Measurements from ENCODE around the gene ME3.

Gene ME3

GRCh38 chr11:86449993-86450629 lies 222.3 kb downstream of the ME3 start:
- TF ChIP-seq, protein P1, sequence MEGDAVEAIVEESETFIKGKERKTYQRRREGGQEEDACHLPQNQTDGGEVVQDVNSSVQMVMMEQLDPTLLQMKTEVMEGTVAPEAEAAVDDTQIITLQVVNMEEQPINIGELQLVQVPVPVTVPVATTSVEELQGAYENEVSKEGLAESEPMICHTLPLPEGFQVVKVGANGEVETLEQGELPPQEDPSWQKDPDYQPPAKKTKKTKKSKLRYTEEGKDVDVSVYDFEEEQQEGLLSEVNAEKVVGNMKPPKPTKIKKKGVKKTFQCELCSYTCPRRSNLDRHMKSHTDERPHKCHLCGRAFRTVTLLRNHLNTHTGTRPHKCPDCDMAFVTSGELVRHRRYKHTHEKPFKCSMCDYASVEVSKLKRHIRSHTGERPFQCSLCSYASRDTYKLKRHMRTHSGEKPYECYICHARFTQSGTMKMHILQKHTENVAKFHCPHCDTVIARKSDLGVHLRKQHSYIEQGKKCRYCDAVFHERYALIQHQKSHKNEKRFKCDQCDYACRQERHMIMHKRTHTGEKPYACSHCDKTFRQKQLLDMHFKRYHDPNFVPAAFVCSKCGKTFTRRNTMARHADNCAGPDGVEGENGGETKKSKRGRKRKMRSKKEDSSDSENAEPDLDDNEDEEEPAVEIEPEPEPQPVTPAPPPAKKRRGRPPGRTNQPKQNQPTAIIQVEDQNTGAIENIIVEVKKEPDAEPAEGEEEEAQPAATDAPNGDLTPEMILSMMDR (IDR thresholded peaks at IDR 0.05), result no peak

DNA sequence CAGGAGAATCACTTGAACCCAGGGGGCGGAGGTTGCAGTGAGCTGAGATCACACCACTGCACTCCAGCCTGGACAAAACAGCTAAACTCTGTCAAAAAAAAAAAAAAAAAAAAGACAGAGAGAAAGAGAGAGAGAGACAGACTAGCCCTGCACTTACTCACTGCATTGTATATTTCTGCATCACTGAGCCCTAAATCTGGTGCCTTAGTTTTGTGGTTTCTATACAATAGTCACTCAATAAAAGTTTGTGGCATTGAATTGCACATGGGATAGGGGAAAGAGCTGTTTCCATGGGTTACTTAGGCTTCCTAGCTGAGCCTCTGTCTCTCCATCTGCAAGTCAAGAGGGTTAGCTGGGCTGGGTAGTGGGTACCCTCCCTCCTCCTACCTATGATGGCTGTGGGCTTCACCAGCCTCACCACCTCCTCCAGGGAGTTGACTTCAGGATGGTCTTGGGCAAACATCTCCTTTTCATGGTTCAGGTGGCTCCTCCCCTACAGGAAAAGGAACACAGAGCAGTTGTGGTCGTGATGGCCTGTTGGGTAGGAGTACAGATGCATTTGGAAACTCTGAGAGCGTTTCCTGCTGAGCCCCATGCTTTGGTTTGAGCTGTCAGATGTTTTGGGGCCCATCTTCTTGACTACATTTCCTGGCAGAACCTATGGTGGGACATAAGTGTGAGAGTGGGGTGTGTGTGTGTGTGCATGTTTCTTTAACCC lies 224.5 kb downstream of the ME3 start:
- TF ChIP-seq, protein P1 (IDR thresholded peaks at IDR 0.05), result no peak

GRCh38 chr11:86446924-86447285 lies 225.5 kb downstream of the ME3 start:
- TF ChIP-seq, protein P1 (IDR thresholded peaks at IDR 0.05), result no peak

- TF ChIP-seq, protein P1 (IDR thresholded peaks at IDR 0.05), result no peak
Measured at GRCh38 chr11:86446163-86446923, 226.1 kb downstream of the ME3 start.

GRCh38 chr11:86444981-86445380 lies 227.4 kb downstream of the ME3 start:
- TF ChIP-seq, protein P1 (IDR thresholded peaks at IDR 0.05), result no peak

- TF ChIP-seq, protein P1 (IDR thresholded peaks at IDR 0.05), result no peak
Measured at GRCh38 chr11:86443415-86443814, 229.0 kb downstream of the ME3 start.

DNA sequence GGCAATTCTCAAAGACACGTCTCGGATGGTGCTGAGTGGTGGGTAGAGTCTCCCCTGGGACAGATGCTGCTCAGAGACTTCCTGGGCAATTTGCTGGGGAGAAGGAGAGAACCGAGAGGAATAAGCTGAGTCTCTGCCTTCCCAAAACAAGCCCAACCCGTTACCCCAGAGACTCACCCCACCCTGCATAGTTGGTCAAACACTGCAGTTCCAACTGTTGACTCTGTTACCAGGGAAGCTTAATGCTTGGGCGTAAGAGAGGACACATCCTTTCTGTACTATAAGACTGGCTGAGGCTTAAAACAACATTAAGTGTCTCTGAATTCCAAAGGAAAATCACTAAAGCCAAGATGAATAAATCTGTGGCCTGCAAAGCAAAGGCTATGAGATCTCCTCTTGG lies 229.6 kb downstream of the ME3 start:
- TF ChIP-seq, protein P1 (IDR thresholded peaks at IDR 0.05), result no peak

Measured in LNCAP (cell line).